Measurements from ENCODE around the gene TMPRSS3. TPM values are rescaled to one million over a fixed set of nuclear protein-coding genes. Genes with fewer than 3 reads are reported as not detected.

Gene TMPRSS3
- total and polyA plus RNA-seq, 2 of the 13 experiments (the other 11 are each of a cell fraction or from before 2014, with no cell fraction given), result 2.8 to 16.9 TPM

DNA sequence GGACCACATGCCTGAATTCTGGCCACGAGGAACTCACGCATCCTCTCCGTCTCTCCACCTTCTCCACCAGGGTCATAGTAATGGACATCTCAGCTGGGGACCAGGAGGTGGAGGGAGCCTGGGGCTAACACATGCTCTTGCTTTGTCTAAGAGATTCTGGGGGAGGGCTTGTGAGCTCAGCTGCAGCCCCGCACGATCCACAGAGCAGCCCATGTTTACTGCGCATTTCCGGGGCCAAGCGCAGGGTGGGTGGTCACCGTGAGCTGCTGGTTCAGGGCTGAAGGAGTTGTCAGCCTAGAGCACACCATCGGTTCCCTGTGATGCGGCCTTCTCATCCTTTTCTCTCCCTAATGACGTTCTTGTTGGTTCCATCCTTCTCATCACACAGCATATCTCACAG is 37.6 kb downstream of the TMPRSS3 start:
- TF ChIP-seq HNF4G (IDR thresholded peaks at IDR 0.05; ENCODE audit: borderline replicate concordance, low read depth, low read length) (no peak), HNF4G (CRISPR knock-in tag; IDR thresholded peaks at IDR 0.05; ENCODE audit: borderline replicate concordance, low read depth) (no peak), PHF20 (CRISPR knock-in tag; IDR thresholded peaks at IDR 0.05) (no peak), GLI4 (CRISPR knock-in tag; IDR thresholded peaks at IDR 0.05; ENCODE audit: borderline replicate concordance) (no peak), ZNF230 (CRISPR knock-in tag; IDR thresholded peaks at IDR 0.05) (no peak), ZNF558 (CRISPR knock-in tag; IDR thresholded peaks at IDR 0.05; ENCODE audit: borderline replicate concordance) (no peak), ZBTB38 (CRISPR knock-in tag; IDR thresholded peaks at IDR 0.05) (no peak), BCL6 (CRISPR knock-in tag; IDR thresholded peaks at IDR 0.05) (no peak), ZNF7 (CRISPR knock-in tag; IDR thresholded peaks at IDR 0.05) (no peak), SP1 (IDR thresholded peaks at IDR 0.05) (no peak), SP1 (CRISPR knock-in tag; IDR thresholded peaks at IDR 0.05) (no peak), IRX3 (CRISPR knock-in tag; IDR thresholded peaks at IDR 0.05; ENCODE audit: borderline replicate concordance, low read depth) (no peak), ATF1 (CRISPR knock-in tag; IDR thresholded peaks at IDR 0.05) (no peak), JUND (CRISPR knock-in tag; IDR thresholded peaks at IDR 0.05) (no peak), ASH2L (IDR thresholded peaks at IDR 0.05; ENCODE audit: insufficient read length, low read depth, low read length) (no peak)
- Histone ChIP-seq H3K79me2 (ENCODE audit: insufficient read depth, low read length) (no peaks in the 10 kb centered on the region), H3K4me3 (replicated peaks in 1 of 3; ENCODE audit: insufficient read depth in 1 of 3, low read depth in 2 of 3, low read length in 3 of 3) (no peak overlapping the region), H3K9me3 (ENCODE audit: low read length) (no peaks in the 10 kb centered on the region; the same call in 1 of the 2 replicates), H3K4me2 (ENCODE audit: low read depth, low read length) (no peak overlapping the region), H3K36me3 (replicated peaks in 1 of 2; ENCODE audit: control insufficient read depth in 1 of 2, insufficient read depth in 2 of 2, low read length in 2 of 2) (no peaks in the 10 kb centered on the region), H3K4me1 (ENCODE audit: insufficient read depth, low read length) (peaks cover 9% of the 10 kb centered on the region; the same call in 1 of the 2 replicates), H3K27ac (ENCODE audit: extremely low read length, insufficient read depth, low read length) (no peak overlapping the region), H4K20me1 (ENCODE audit: insufficient read depth, low read length) (no peaks in the 10 kb centered on the region), H3K9ac (ENCODE audit: insufficient read depth, low read depth, low read length) (no peak overlapping the region), H3K27me3 (ENCODE audit: control insufficient read depth in 1 of 2, insufficient read depth in 2 of 2, low read length in 2 of 2) (no peaks in the 10 kb centered on the region; a peak in 2 of 5 replicates), H2AFZ (ENCODE audit: low read length) (no peak overlapping the region)
- DNase-seq (ENCODE audit: low spot score) (no peak), ATAC-seq (no peak), FAIRE-seq (no peak)
- in situ Hi-C loops (cut with HindIII; ENCODE audit: extremely low pct_ligation_motif_present, low pct_unique_long_range_greater_than_20kb), result no loop called here
- CTCF ChIA-PET (ENCODE audit: low intra/inter-chr PET ratio, low total read pairs), result no interaction called here
- intact Hi-C loops (cut with micrococcal nuclease; ENCODE audit: unreplicated experiment), result no loop called here
- no TSS peak for BruUV-seq (replicated peaks)
- WGBS (ENCODE audit: low lambda C conversion rate), result 76% methylated on average over 8 of the region's 12 CpGs
- POLR2A ChIA-PET, result no interaction called here

Data from HepG2 (cell line).